NB4 (cell line): ENCODE results near the gene TOB1.

Experiments used
- CTCF ChIP-seq: IDR thresholded peaks from one replicate; pipeline ENCODE4 v1.5.1; 2012; ENCODE audit warnings: low read depth, low read length
- MAX ChIP-seq: IDR thresholded peaks from 2 replicates; pipeline ENCODE4 v1.6.1; 2011; ENCODE audit warnings: low read depth, low read length
- POLR2A ChIP-seq: IDR thresholded peaks from 2 replicates; pipeline ENCODE4 v1.6.1; 2011; ENCODE audit warnings: mild to moderate bottlenecking; ENCODE audit not compliant: insufficient read length; ENCODE audit errors: extremely low read depth

GRCh38 chr17:50853015-50853615, 13.0 kb downstream of the TOB1 start:
- TF ChIP-seq POLR2A (no peak), CTCF (no peak), MAX (no peak)
